Parathyroid adenoma (tissue), 2 donors: Measurements from ENCODE around the gene EXD1.

Experiments used
- H2AFZ ChIP-seq: fragments of 300-600 bp; sonication (generic); one replicate; pipeline ENCODE4 v1.7.0; 2017; ENCODE audit warnings: antibody characterized with exemption, mild to moderate bottlenecking
- H3K27ac ChIP-seq: fragments of 300-600 bp; sonication (generic); one replicate; pipeline ENCODE4 v1.7.0; 2017
- H3K27me3 ChIP-seq: fragments of 300-600 bp; sonication (generic); one replicate; pipeline ENCODE4 v1.7.0; 2017; ENCODE audit warnings: low read length; ENCODE audit not compliant: control insufficient read depth, insufficient read depth
- H3K36me3 ChIP-seq: fragments of 300-600 bp; sonication (generic); one replicate; pipeline ENCODE4 v1.7.0; 2017; ENCODE audit warnings: low read length; ENCODE audit not compliant: control insufficient read depth, insufficient read depth
- H3K4me1 ChIP-seq: fragments of 300-600 bp; sonication (generic); one replicate; pipeline ENCODE4 v1.7.0; 2017; ENCODE audit warnings: control low read depth
- H3K4me2 ChIP-seq: fragments of 300-600 bp; sonication (generic); one replicate; pipeline ENCODE4 v1.7.0; 2017; ENCODE audit warnings: low read length
- H3K4me3 ChIP-seq: fragments of 300-600 bp; sonication (generic); one replicate; pipeline ENCODE4 v1.7.0; 2017; ENCODE audit warnings: low read depth, low read length
- H3K79me2 ChIP-seq: fragments of 300-600 bp; sonication (generic); one replicate; pipeline ENCODE4 v1.7.0; 2017; ENCODE audit warnings: control low read depth
- H3K9ac ChIP-seq: fragments of 300-600 bp; sonication (generic); one replicate; pipeline ENCODE4 v1.7.0; 2017; ENCODE audit warnings: mild to moderate bottlenecking
- H3K9me3 ChIP-seq: fragments of 300-600 bp; sonication (generic); one replicate; pipeline ENCODE4 v1.7.0; 2017; ENCODE audit warnings: low read length; ENCODE audit not compliant: control insufficient read depth
- TF ChIP-seq, protein P1 (sequence below): fragments of 300-600 bp; sonication (generic); IDR thresholded peaks from one replicate; pipeline ENCODE4 v1.7.0; 2017; ENCODE audit warnings: antibody characterized with exemption, mild to moderate bottlenecking
- donor health status: primary hyperparathyroidism.

Gene EXD1

GRCh38 chr15:41207687-41208448, 22.7 kb downstream of the EXD1 start:
- no peaks in the 10 kb centered on the region for H3K79me2 ChIP-seq
- H3K27me3 ChIP-seq = no peaks in the 10 kb centered on the region
- H3K4me1 ChIP-seq = no peaks in the 10 kb centered on the region
- no peak overlapping the region for H2AFZ ChIP-seq
- no peaks in the 10 kb centered on the region for H3K9me3 ChIP-seq
- H3K4me2 ChIP-seq = no peak overlapping the region
- TF ChIP-seq, protein P1, sequence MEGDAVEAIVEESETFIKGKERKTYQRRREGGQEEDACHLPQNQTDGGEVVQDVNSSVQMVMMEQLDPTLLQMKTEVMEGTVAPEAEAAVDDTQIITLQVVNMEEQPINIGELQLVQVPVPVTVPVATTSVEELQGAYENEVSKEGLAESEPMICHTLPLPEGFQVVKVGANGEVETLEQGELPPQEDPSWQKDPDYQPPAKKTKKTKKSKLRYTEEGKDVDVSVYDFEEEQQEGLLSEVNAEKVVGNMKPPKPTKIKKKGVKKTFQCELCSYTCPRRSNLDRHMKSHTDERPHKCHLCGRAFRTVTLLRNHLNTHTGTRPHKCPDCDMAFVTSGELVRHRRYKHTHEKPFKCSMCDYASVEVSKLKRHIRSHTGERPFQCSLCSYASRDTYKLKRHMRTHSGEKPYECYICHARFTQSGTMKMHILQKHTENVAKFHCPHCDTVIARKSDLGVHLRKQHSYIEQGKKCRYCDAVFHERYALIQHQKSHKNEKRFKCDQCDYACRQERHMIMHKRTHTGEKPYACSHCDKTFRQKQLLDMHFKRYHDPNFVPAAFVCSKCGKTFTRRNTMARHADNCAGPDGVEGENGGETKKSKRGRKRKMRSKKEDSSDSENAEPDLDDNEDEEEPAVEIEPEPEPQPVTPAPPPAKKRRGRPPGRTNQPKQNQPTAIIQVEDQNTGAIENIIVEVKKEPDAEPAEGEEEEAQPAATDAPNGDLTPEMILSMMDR = no peak
- no peak overlapping the region for H3K4me3 ChIP-seq
- no peaks in the 10 kb centered on the region for H3K36me3 ChIP-seq
- no peak overlapping the region for H3K27ac ChIP-seq
- H3K9ac ChIP-seq = no peak overlapping the region

DNA sequence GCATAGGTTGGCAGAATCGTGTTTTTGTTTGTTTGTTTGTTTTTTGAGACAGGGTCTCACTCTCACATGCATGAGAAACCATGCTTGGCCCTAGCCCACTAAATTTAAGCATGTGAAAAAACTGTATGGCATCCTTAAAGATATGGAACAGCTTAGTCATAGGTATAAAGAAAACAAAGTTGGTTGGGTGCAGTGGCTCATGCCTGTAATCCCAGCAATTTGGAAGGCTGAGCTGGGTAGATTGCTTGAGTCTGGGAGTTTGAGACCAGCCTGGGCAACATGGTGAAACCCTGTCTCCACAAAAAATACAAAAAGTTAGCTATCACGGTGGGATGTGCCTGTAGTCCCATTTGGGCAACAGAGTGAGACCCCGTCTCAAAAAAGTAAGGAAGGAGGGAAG, 25.2 kb downstream of the EXD1 start:
- Histone ChIP-seq H3K27ac (no peak overlapping the region), H2AFZ (no peak overlapping the region), H3K27me3 (no peaks in the 10 kb centered on the region), H3K9ac (no peak overlapping the region), H3K4me2 (no peak overlapping the region), H3K9me3 (no peaks in the 10 kb centered on the region), H3K4me1 (no peaks in the 10 kb centered on the region), H3K4me3 (no peak overlapping the region), H3K36me3 (no peaks in the 10 kb centered on the region), H3K79me2 (no peaks in the 10 kb centered on the region)
- TF ChIP-seq, protein P1 = no peak

DNA sequence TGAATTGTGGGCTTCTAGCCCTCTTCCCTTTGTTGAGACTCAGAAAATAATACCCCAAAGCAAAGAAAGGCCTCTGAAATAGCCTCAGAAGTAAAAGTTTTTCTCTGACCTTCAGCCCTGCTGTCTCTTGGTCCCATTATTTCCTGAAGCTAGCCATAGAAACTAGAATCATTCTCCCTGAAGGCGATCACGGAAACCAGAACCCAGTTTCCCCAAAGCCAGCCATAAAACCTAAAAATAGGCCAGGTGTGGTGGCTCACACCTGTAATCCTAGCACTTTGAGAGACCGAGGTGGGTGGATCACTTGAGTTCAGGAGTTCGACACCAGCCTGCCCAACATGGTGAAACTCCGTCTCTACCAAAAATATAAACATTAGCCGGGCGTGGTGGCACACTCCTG, 27.2 kb downstream of the EXD1 start:
- H3K79me2 ChIP-seq = no peaks in the 10 kb centered on the region
- H3K4me2 ChIP-seq = no peak overlapping the region
- H3K9me3 ChIP-seq = no peaks in the 10 kb centered on the region
- H3K36me3 ChIP-seq = no peaks in the 10 kb centered on the region
- no peak overlapping the region for H3K4me3 ChIP-seq
- no peak overlapping the region for H3K9ac ChIP-seq
- no peaks in the 10 kb centered on the region for H3K4me1 ChIP-seq
- H2AFZ ChIP-seq = no peak overlapping the region
- no peak overlapping the region for H3K27ac ChIP-seq
- TF ChIP-seq, protein P1 = no peak
- no peaks in the 10 kb centered on the region for H3K27me3 ChIP-seq

GRCh38 chr15:41199470-41199869, 31.1 kb downstream of the EXD1 start:
- Histone ChIP-seq H3K27me3 (no peaks in the 10 kb centered on the region), H3K79me2 (no peaks in the 10 kb centered on the region), H3K36me3 (no peaks in the 10 kb centered on the region), H3K9ac (no peak overlapping the region), H3K9me3 (no peaks in the 10 kb centered on the region), H3K4me2 (no peak overlapping the region), H3K4me3 (no peak overlapping the region), H2AFZ (no peak overlapping the region), H3K27ac (no peak overlapping the region), H3K4me1 (no peaks in the 10 kb centered on the region)
- TF ChIP-seq, protein P1 = no peak

DNA sequence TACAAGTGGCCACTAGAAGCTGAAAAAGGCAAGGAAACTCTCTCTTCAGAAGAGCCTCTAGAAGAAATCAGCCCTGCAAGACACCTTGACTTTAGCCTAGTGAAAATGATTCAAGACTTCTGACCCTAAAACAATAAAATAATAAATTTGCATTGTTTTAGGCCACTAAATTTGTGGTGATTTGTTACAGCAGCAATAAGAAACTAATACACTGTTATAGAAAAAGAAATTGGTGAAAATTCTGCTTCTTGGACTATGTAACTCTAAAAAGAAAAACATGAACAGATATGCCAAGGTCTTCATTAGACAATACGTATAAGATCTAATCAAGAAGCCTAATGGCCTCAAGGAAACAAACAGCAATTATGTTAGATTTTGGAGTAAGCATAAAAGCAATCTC, 36.1 kb downstream of the EXD1 start:
- Histone ChIP-seq H3K9ac (no peak overlapping the region), H2AFZ (no peak overlapping the region), H3K79me2 (no peaks in the 10 kb centered on the region), H3K4me3 (no peak overlapping the region), H3K4me2 (no peak overlapping the region), H3K27ac (no peak overlapping the region), H3K27me3 (no peaks in the 10 kb centered on the region), H3K36me3 (no peaks in the 10 kb centered on the region), H3K9me3 (no peaks in the 10 kb centered on the region), H3K4me1 (no peaks in the 10 kb centered on the region)
- TF ChIP-seq, protein P1 = no peak
